ENCODE results near the gene ABCC6.
"Not testable (repeated sequence)": the region's sequence is repeated elsewhere in the genome, so short reads cannot be mapped to it uniquely, and the experiment has no call there.

DNA sequence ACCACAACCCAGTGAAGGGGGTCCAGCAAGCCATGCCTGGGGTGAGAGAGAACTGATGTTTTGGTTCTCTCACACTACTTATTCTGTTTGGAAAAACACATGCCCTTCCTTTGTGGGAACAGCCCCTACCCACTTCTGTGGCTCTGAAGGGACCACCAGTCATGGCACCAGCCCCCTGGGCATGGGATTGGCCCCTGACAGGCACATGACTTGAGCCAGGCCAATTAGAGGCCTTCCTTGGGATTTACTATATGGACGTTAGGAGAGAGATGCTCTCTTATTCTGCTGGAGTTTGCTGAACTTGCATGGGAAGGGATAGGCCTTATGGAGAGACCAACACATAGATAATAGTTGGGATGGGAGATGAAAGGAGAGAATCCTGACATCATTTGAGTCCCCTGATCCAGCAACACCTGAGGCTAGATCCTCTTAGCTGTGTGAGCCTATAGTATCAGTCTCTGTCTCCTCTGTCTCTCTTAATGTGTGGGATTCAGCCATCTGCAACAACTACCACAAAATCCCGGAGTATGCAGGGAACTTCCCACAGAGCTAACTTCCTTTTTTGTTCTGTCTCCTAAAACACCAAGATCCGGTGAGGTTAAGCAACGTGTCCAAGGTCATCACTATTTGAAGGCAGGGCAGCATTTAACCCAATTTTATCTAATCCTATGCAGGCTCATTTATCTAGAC is 16.1 kb downstream of the ABCC6 start:
- TF ChIP-seq, protein P1, sequence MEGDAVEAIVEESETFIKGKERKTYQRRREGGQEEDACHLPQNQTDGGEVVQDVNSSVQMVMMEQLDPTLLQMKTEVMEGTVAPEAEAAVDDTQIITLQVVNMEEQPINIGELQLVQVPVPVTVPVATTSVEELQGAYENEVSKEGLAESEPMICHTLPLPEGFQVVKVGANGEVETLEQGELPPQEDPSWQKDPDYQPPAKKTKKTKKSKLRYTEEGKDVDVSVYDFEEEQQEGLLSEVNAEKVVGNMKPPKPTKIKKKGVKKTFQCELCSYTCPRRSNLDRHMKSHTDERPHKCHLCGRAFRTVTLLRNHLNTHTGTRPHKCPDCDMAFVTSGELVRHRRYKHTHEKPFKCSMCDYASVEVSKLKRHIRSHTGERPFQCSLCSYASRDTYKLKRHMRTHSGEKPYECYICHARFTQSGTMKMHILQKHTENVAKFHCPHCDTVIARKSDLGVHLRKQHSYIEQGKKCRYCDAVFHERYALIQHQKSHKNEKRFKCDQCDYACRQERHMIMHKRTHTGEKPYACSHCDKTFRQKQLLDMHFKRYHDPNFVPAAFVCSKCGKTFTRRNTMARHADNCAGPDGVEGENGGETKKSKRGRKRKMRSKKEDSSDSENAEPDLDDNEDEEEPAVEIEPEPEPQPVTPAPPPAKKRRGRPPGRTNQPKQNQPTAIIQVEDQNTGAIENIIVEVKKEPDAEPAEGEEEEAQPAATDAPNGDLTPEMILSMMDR (IDR thresholded peaks at IDR 0.05 in 2 of 3, conservative IDR thresholded peaks at IDR 0.05 in 1 of 3; ENCODE audit: borderline replicate concordance in 1 of 3, insufficient read depth in 1 of 3, low read depth in 2 of 3, low read length in 2 of 3) = not testable (repeated sequence)
- not testable (repeated sequence) for TF ChIP-seq EZH2 (IDR thresholded peaks at IDR 0.05); POLR2AphosphoS5 (IDR thresholded peaks at IDR 0.05; ENCODE audit: low read depth, low read length); ZFX (IDR thresholded peaks at IDR 0.05)

Data from HCT116 (cell line).